H1 (cell line): ENCODE data around the gene NODAL. TPM values are rescaled to one million over a fixed set of nuclear protein-coding genes. Genes with fewer than 3 reads are reported as not detected.

Experiments used
- CTCF ChIA-PET: fragments of 300-600 bp; sonication (Branson Sonifier 250); formaldehyde crosslinking; loops from one replicate; lab custom pipeline; 2021; ENCODE audit not compliant: partially characterized antibody; lab: Charles Lee
- POLR2A ChIA-PET: fragments of 300-600 bp; sonication (Branson Sonifier 250); formaldehyde crosslinking; loops from one replicate; lab custom pipeline; 2021; ENCODE audit warnings: inconsistent platforms; ENCODE audit not compliant: partially characterized antibody; lab: Charles Lee
- DNase-seq, 2 experiments: peaks; one replicate each; pipeline versions ENCODE4 v3.0.0 to v3.0.0-alpha.2; 2010 to 2022; ENCODE audit warnings: low spot score in 2 of 2, low read depth in 1 of 2, mixed read lengths in 1 of 2
- FAIRE-seq: peaks from 2 replicates; lab custom pipeline; 2011; peaks lifted over from hg19 to GRCh38; lab: Jason Lieb, UNC
- H2AFZ ChIP-seq: 2 replicates; pipeline ENCODE4 v1.8.1; 2012; ENCODE audit warnings: low read length, inconsistent platforms
- H2AK5ac ChIP-seq: 2 replicates; pipeline ENCODE4 v1.6.1; 2013; ENCODE audit warnings: low read depth, low read length
- H2BK120ac ChIP-seq: replicated peaks from 2 replicates; pipeline ENCODE3; 2013; ENCODE audit warnings: low read depth, low read length, inconsistent platforms
- H2BK12ac ChIP-seq: 2 replicates; pipeline ENCODE4 v1.6.1; 2013; ENCODE audit warnings: low read depth, low read length
- H2BK15ac ChIP-seq: 2 replicates; pipeline ENCODE4 v1.6.1; 2013; ENCODE audit warnings: low read length
- H2BK20ac ChIP-seq: 2 replicates; pipeline ENCODE4 v1.6.1; 2013; ENCODE audit warnings: low read length
- H2BK5ac ChIP-seq: 2 replicates; pipeline ENCODE4 v1.6.1; 2013; ENCODE audit warnings: low read depth, low read length
- H3K14ac ChIP-seq: 2 replicates; pipeline ENCODE4 v1.6.1; 2013; ENCODE audit warnings: inconsistent platforms; ENCODE audit not compliant: insufficient read length
- H3K18ac ChIP-seq: 2 replicates; pipeline ENCODE4 v1.6.1; 2013; ENCODE audit warnings: low read length; ENCODE audit errors: extremely low read depth
- H3K23ac ChIP-seq: 2 replicates; pipeline ENCODE4 v1.6.1; 2013; ENCODE audit warnings: inconsistent platforms; ENCODE audit not compliant: insufficient read length
- H3K23me2 ChIP-seq: 2 replicates; pipeline ENCODE4 v1.6.1; 2013; ENCODE audit warnings: low read depth, low read length
- H3K27ac ChIP-seq: 2 replicates; pipeline ENCODE4 v1.6.1; 2011; ENCODE audit warnings: low read depth, low read length, inconsistent platforms
- H3K27me3 ChIP-seq, 4 experiments: replicated peaks in 1 of 4; 1 replicate in 1 of 4; 2 replicates in 3 of 4; pipeline versions ENCODE4 v1.6.1 to v1.8.1; 2011 to 2013; ENCODE audit warnings: low read length in 3 of 4, mild to moderate bottlenecking in 3 of 4, inconsistent platforms in 2 of 4, mixed read lengths in 2 of 4, moderate library complexity in 1 of 4; ENCODE audit not compliant: control insufficient read depth in 3 of 4, insufficient read depth in 3 of 4; ENCODE audit errors: extremely low read depth in 1 of 4
- H3K36me3 ChIP-seq, 4 experiments: 2 replicates each; pipeline versions ENCODE4 v1.6.1 to v1.8.1; 2011 to 2013; ENCODE audit warnings: mild to moderate bottlenecking in 4 of 4, low read length in 3 of 4, moderate library complexity in 2 of 4, control low read depth in 1 of 4, inconsistent platforms in 1 of 4; ENCODE audit not compliant: insufficient read depth in 4 of 4, control insufficient read depth in 2 of 4
- H3K4ac ChIP-seq: replicated peaks from 2 replicates; pipeline ENCODE3; 2013; ENCODE audit warnings: low read length, low read depth, mixed read lengths, inconsistent platforms; ENCODE audit not compliant: insufficient read length
- H3K4me1 ChIP-seq, 4 experiments: replicated peaks in 1 of 4; 1 replicate in 1 of 4; 2 replicates in 3 of 4; pipeline versions ENCODE4 v1.6.1 to v1.8.1; 2011 to 2013; ENCODE audit warnings: low read length in 3 of 4, inconsistent platforms in 2 of 4, mixed read lengths in 1 of 4; ENCODE audit not compliant: insufficient read depth in 4 of 4, control insufficient read depth in 3 of 4
- H3K4me2 ChIP-seq, 2 experiments: 2 replicates each; pipeline versions ENCODE4 v1.6.1 to v1.8.1; 2011 to 2013; ENCODE audit warnings: low read depth in 2 of 2, low read length in 2 of 2, control low read depth in 1 of 2, inconsistent platforms in 1 of 2, mild to moderate bottlenecking in 1 of 2; ENCODE audit not compliant: insufficient read depth in 1 of 2
- H3K4me3 ChIP-seq, 4 experiments: fragments of 200-600, 300-600 bp in 1 of 4; sonication (generic), shearing (Covaris generic), sonication (Bioruptor Twin) in 1 of 4; 2 replicates each; pipeline versions ENCODE4 v1.5.1 to v1.8.1; 2011 to 2016; ENCODE audit warnings: low read length in 4 of 4, low read depth in 3 of 4, control low read depth in 2 of 4, inconsistent platforms in 2 of 4, mild to moderate bottlenecking in 2 of 4, mixed read lengths in 1 of 4, moderate library complexity in 1 of 4; ENCODE audit not compliant: insufficient read depth in 2 of 4; ENCODE audit errors: extremely low read depth in 1 of 4
- H3K56ac ChIP-seq: replicated peaks from 2 replicates; pipeline ENCODE3; 2013; ENCODE audit warnings: low read depth, mild to moderate bottlenecking, mixed read lengths, low read length, inconsistent platforms; ENCODE audit not compliant: insufficient read length
- H3K79me1 ChIP-seq: 2 replicates; pipeline ENCODE4 v1.6.1; 2013; ENCODE audit warnings: low read depth, low read length, control low read depth
- H3K79me2 ChIP-seq, 2 experiments: 2 replicates each; pipeline versions ENCODE4 v1.6.1 to v1.8.1; 2012 to 2013; ENCODE audit warnings: low read length in 2 of 2, mild to moderate bottlenecking in 2 of 2, inconsistent platforms in 1 of 2; ENCODE audit not compliant: insufficient read depth in 2 of 2, control insufficient read depth in 1 of 2
- H3K9ac ChIP-seq, 4 experiments: replicated peaks in 1 of 4; 1 replicate in 1 of 4; 2 replicates in 3 of 4; pipeline versions ENCODE4 v1.6.1 to v1.8.1; 2011 to 2013; ENCODE audit warnings: low read depth in 3 of 4, low read length in 3 of 4, control low read depth in 2 of 4, mild to moderate bottlenecking in 2 of 4, moderate library complexity in 2 of 4, inconsistent platforms in 1 of 4; ENCODE audit errors: extremely low read depth in 1 of 4
- H3K9me3 ChIP-seq, 2 experiments: 2 replicates each; pipeline versions ENCODE4 v1.6.1 to v1.8.1; 2012 to 2013; ENCODE audit warnings: mild to moderate bottlenecking in 2 of 2, moderate library complexity in 2 of 2, control low read depth in 1 of 2, inconsistent platforms in 1 of 2, low read depth in 1 of 2, low read length in 1 of 2, mixed read lengths in 1 of 2; ENCODE audit not compliant: insufficient read depth in 2 of 2
- H4K20me1 ChIP-seq, 2 experiments: replicated peaks in 1 of 2; 2 replicates each; pipeline versions ENCODE3 to v1.8.1; 2011 to 2013; ENCODE audit warnings: inconsistent platforms in 2 of 2, low read length in 2 of 2, mild to moderate bottlenecking in 1 of 2; ENCODE audit not compliant: insufficient read depth in 2 of 2, control insufficient read depth in 1 of 2
- H4K5ac ChIP-seq: 2 replicates; pipeline ENCODE4 v1.6.1; 2013; ENCODE audit warnings: low read length, low read depth, mixed read lengths, inconsistent platforms; ENCODE audit not compliant: insufficient read length
- H4K8ac ChIP-seq: 2 replicates; pipeline ENCODE4 v1.8.0; 2013; ENCODE audit warnings: mild to moderate bottlenecking, moderate library complexity, low read length, inconsistent platforms; ENCODE audit not compliant: insufficient read depth; ENCODE audit errors: extremely low read depth
- H4K91ac ChIP-seq: replicated peaks from 2 replicates; pipeline ENCODE3; 2013; ENCODE audit warnings: low read length, mixed read lengths, inconsistent platforms; ENCODE audit not compliant: insufficient read length
- EP300 ChIP-seq, 2 experiments: IDR thresholded peaks; 1 replicate in 1 of 2; 2 replicates in 1 of 2; pipeline ENCODE4 v1.6.1; 2011 to 2012; ENCODE audit warnings: low read depth in 2 of 2, low read length in 2 of 2, mild to moderate bottlenecking in 2 of 2, borderline replicate concordance in 1 of 2, inconsistent platforms in 1 of 2, moderate library complexity in 1 of 2
- GABPA ChIP-seq: IDR thresholded peaks from 2 replicates; pipeline ENCODE4 v1.6.1; 2011; ENCODE audit warnings: mild to moderate bottlenecking, low read length, moderate library complexity, borderline replicate concordance; ENCODE audit not compliant: insufficient read depth
- HDAC6 ChIP-seq: IDR thresholded peaks from one replicate; pipeline ENCODE4 v1.7.1; 2012; ENCODE audit warnings: low read depth, mild to moderate bottlenecking, inconsistent platforms, low read length, moderate library complexity
- KDM1A ChIP-seq: fragments of 200-600, 300-600 bp; sonication (generic); IDR thresholded peaks from 2 replicates; pipeline ENCODE4 v1.7.1; 2016; ENCODE audit warnings: mild to moderate bottlenecking, low read length, borderline replicate concordance
- KDM4A ChIP-seq: IDR thresholded peaks from one replicate; pipeline ENCODE4 v1.7.1; 2012; ENCODE audit warnings: low read depth, mild to moderate bottlenecking, moderate library complexity, low read length, inconsistent platforms; ENCODE audit not compliant: severe bottlenecking
- PHF8 ChIP-seq: fragments of 200-600 bp; sonication (generic); conservative IDR thresholded peaks from 2 replicates; pipeline ENCODE4 v1.7.1; 2012; ENCODE audit warnings: low read depth, mild to moderate bottlenecking, inconsistent platforms, low read length, moderate library complexity
- POLR2A ChIP-seq, 2 experiments: IDR thresholded peaks; 1 replicate in 1 of 2; 2 replicates in 1 of 2; pipeline ENCODE4 v1.6.1; 2011; ENCODE audit warnings: low read depth in 2 of 2, low read length in 2 of 2, mild to moderate bottlenecking in 2 of 2; ENCODE audit errors: control extremely low read depth in 1 of 2
- RAD21 ChIP-seq, 2 experiments: IDR thresholded peaks in 1 of 2; conservative IDR thresholded peaks in 1 of 2; 2 replicates each; pipeline ENCODE4 v1.6.1; 2011; ENCODE audit warnings: low read depth in 2 of 2, low read length in 2 of 2, improper control_type of control experiment in 1 of 2, inconsistent platforms in 1 of 2, mild to moderate bottlenecking in 1 of 2, moderate library complexity in 1 of 2
- RFX5 ChIP-seq: IDR thresholded peaks from 2 replicates; pipeline ENCODE4 v1.6.1; 2011; ENCODE audit warnings: low read depth, low read length, improper control_type of control experiment, borderline replicate concordance
- SIRT6 ChIP-seq: IDR thresholded peaks from one replicate; pipeline ENCODE4 v1.7.1; 2012; ENCODE audit warnings: low read length, inconsistent platforms
- TBP ChIP-seq: IDR thresholded peaks from 2 replicates; pipeline ENCODE4 v1.6.1; 2011; ENCODE audit warnings: low read depth, low read length, improper control_type of control experiment
- YY1 ChIP-seq: IDR thresholded peaks from 2 replicates; pipeline ENCODE4 v1.6.1; 2011; ENCODE audit warnings: low read depth, mild to moderate bottlenecking, low read length
- WGBS, 2 experiments: shearing (Covaris generic) in 1 of 2; methylation state at CpG; one replicate each; pipeline versions ENCODE4 v1.1.6 to v1.1.7; 2013 to 2015; ENCODE audit warnings: low lambda C conversion rate in 2 of 2, mixed read lengths in 2 of 2, inconsistent platforms in 1 of 2, low coverage in 1 of 2, missing lambda C conversion rate in 1 of 2; ENCODE audit not compliant: insufficient replicate concordance in 2 of 2, insufficient coverage in 1 of 2, insufficient read length in 1 of 2; ENCODE audit errors: extremely low coverage in 1 of 2, missing lambda C conversion rate in 1 of 2; 5-methylcytosine and 5-hydroxymethylcytosine counted together
- polyA plus RNA-seq, 7 experiments: library from polyadenylated mRNA; depleted of rRNA in 3 of 7; stranded (reverse) in 5 of 7; unstranded in 2 of 7; fragments of >200 nt in 5 of 7; fragments of 200-250 nt in 2 of 7; gene quantifications; 1 replicate in 5 of 7; 2 replicates in 1 of 7; 4 replicates in 1 of 7; pipeline versions ENCODE4 v1.2.1 to v1.2.3, GENCODE V29; 2011 to 2013; ENCODE audit warnings: missing spikeins in 2 of 7, mixed read lengths in 2 of 7
- total RNA-seq: library from RNA; stranded (reverse); fragmentation: NEBNext Ultra II Directional; extraction: Animal tissue kit (Norgen Biotek cat#: 25700); gene quantifications from 2 replicates; pipeline ENCODE4 v1.2.1, GENCODE V29; 2021

Gene NODAL
- total and polyA plus RNA-seq, 2 of the 8 experiments (the other 6 are each of a cell fraction or from before 2014, with no cell fraction given): 2.0 to 7.3 TPM

DNA sequence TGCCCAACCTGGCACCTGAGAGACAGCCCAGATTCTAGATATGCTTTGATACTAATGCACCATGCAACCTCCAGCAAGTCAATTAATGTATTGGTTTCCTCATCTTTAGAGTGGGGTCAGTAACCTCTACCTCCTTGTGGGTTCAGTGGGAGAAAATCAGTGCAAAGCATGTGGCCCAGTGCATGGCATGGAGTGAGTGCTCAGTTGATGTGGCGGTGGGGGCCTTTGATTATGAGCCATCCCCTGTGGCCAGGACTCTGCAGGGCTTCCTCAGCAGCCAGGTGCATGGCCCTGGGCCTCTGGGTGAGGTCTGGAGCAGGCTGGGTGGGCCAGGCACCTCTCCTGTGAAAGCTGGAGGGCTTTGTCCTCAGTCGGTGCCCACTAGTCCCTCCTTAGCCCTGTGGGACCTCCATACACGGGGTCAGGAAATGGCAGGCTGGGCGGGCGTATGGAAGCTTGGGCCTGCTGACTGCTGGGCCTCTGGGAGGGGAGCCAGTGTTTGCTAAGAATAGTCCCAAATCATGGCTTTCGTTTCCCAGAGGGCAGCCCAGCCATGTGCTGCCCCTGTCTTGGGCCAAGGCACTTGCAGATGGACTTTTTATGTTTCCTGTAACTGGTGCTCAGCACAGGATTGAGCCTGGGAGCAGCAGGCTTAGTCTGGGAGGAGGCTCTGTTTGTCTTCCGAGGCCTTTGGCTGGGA is 40.5 kb upstream of the NODAL start:
- Histone ChIP-seq H3K9ac (no peak overlapping the region), H3K79me2 (peaks cover 0 to 25% of the 10 kb centered on the region in 2 experiments; a peak in 3 of 4 replicates), H3K27ac (no peak overlapping the region), H2BK120ac (no peak overlapping the region), H3K79me1 (peaks cover 4% of the 10 kb centered on the region), H2AFZ (no peak overlapping the region), H3K4me1 (peaks cover 9 to 22% (median 18%) of the 10 kb centered on the region in 4 experiments), H3K4ac (no peak overlapping the region), H2BK5ac (no peak overlapping the region; the same call in 1 of the 2 replicates), H3K14ac (no peak overlapping the region), H4K20me1 (peaks cover 0 to 7% of the 10 kb centered on the region in 2 experiments), H3K27me3 (peaks cover 0 to 6% (median 2%) of the 10 kb centered on the region in 4 experiments; a peak in 3 of 7 replicates), H3K23ac (no peak overlapping the region), H3K18ac (no peak overlapping the region; the same call in 1 of the 2 replicates), H2AK5ac (no peak overlapping the region), H4K5ac (no peak overlapping the region), H2BK20ac (no peak overlapping the region), H4K91ac (no peak overlapping the region), H3K4me2 (no peak overlapping the region; a peak in 1 of 4 replicates), H3K4me3 (no peak overlapping the region), H3K23me2 (peaks cover 17% of the 10 kb centered on the region; the same call in 1 of the 2 replicates), H3K36me3 (peaks cover 0 to 2% (median 0%) of the 10 kb centered on the region in 4 experiments; a peak in 1 of 8 replicates), H2BK12ac (no peak overlapping the region), H3K56ac (no peak overlapping the region), H2BK15ac (no peak overlapping the region), H3K9me3 (no peaks in the 10 kb centered on the region), H4K8ac (no peak overlapping the region)
- POLR2A ChIA-PET: interaction anchor here (1.1 kb wide), 1 partner anchor 109 kb away, joined by 3 read pairs; no protein-coding TSS in a partner anchor
- no peak for DNase-seq
- FAIRE-seq: no peak
- CTCF ChIA-PET: interaction anchor here (0.6 to 43.0 kb wide), 6 partner anchors 22 to 524 kb away, joined by 3 to 908 read pairs (median 7); no protein-coding TSS in a partner anchor
- WGBS, 2 experiments: 91% methylated on average over 7 of the region's 7 CpGs; no CpG with 5 or more reads in 1 of the 2 experiments
- TF ChIP-seq YY1: no peak
- TF ChIP-seq EP300 (IDR thresholded peaks at IDR 0.05; ENCODE audit: borderline replicate concordance in 1 of 2, low read depth in 2 of 2, low read length in 2 of 2): no peak
- TF ChIP-seq SIRT6: no peak
- TF ChIP-seq POLR2A (IDR thresholded peaks at IDR 0.05; ENCODE audit: control extremely low read depth in 1 of 2, low read depth in 2 of 2, low read length in 2 of 2): no peak
- no peak for TF ChIP-seq HDAC6
- TF ChIP-seq KDM4A: no peak
- TF ChIP-seq GABPA: no peak
- TF ChIP-seq RAD21 (IDR thresholded peaks at IDR 0.05 in 1 of 2, conservative IDR thresholded peaks at IDR 0.05 in 1 of 2; ENCODE audit: low read depth in 2 of 2, low read length in 2 of 2): no peak
- no peak for TF ChIP-seq PHF8
- TF ChIP-seq TBP: no peak
- no peak for TF ChIP-seq KDM1A
- no peak for TF ChIP-seq RFX5
